ENCODE data around the gene OR5M10.
"Not testable (repeated sequence)": the region's sequence is repeated elsewhere in the genome, so short reads cannot be mapped to it uniquely, and the experiment has no call there.

OR5M10 gene

GRCh38 chr11:56577621-56578020 lies at the start of gene OR5M10:
Gene OR5M10, minus strand, starts transcription at chr11:56577721. Its CDS starts 0 bp downstream, at chr11:56577721.
- DNase-seq (ENCODE audit: low read depth in 2 of 2): no peak

DNA sequence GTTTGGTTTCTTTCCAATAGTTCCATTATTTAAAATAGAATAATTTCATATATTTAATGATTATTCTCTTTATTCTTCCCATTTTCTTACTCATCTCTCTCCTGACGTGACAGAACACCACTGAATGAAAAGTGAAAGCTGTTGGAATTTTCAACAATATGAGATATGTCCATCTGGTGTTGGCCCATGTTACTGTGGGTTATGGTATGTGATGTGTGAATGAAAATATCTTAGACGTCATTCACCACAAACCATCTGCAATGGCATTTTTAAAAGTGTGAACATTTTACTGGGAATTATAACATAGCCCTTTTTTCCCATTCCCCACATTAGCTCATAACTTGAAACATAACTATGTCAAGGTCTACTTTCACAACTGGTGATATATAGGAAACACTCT lies 48.4 kb upstream of the OR5M10 start:
- DNase-seq (ENCODE audit: low read depth in 2 of 2): no peak

GRCh38 chr11:56624661-56625110 lies 47.2 kb upstream of the OR5M10 start:
- no peak for DNase-seq (ENCODE audit: low read depth in 2 of 2)

DNA sequence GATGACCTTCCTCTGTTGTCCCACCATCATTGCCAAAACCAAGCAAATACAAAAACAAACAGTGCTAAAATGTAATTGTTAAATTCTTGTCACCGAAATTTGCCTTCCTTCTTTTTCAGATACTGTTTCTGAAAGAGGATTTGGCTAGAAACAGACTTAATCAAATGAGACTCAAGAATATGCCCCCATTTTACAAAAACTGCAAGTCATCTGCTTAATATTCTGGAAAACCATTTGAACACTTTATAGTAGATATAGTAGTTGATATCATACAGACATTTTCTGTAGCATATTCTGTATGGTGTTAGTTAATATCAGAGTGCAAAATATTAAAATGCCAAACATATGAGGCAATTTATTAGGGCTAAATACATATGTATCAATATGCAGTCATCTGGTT lies 33.7 kb upstream of the OR5M10 start:
- no peak for DNase-seq (ENCODE audit: low read depth in 2 of 2)

DNA sequence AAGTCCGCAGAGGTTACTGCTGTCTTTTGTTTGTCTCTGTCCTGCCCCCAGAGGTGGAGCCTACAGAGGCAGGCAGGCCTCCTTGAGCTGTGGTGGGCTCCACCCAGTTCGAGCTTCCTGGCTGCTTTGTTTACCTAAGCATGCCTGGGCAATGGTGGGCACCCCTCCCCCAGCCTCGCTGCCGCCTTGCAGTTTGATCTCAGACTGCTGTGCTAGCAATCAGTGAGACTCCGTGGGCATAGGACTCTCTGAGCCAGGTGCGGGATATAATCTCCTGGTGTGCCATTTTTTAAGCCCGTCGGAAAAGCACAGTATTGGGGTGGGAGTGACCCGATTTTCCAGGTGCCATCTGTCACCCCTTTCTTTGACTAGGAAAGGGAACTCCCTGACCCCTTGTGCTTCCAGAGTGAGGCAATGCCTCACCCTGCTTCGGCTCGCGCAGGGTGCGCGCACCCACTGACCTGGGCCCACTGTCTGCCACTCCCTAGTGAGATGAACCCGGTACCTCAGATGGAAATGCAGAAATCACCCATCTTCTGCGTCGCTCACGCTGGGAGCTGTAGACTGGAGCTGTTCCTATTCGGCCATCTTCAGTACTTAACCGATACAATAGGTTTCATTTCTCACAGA lies 14.7 kb upstream of the OR5M10 start:
- DNase-seq (ENCODE audit: low read depth in 2 of 2): not testable (repeated sequence)

DNA sequence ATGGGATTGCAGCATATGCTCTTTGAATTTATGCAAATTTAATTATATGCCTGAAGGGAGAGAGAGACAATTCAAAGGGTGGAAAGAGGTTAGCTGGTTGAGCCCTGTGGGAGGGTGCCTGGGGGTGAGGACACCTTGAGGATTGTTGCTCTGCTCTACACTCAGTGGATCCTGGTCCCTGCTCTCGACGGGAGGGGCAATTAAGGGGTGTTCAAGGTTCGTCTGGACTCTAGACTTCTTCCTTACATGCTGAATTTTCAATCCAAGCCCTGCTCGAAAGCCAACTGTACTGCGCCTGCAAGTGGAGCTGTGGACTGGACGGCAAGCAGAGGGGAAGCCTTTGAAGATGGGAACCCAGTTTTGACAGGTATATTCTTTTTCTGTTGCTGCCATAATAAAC lies 18.9 kb downstream of the OR5M10 start:
- DNase-seq (ENCODE audit: low read depth in 2 of 2): no peak

GRCh38 chr11:56554691-56555090 lies 22.8 kb downstream of the OR5M10 start:
- DNase-seq (ENCODE audit: low read depth in 2 of 2): not testable (repeated sequence)

DNA sequence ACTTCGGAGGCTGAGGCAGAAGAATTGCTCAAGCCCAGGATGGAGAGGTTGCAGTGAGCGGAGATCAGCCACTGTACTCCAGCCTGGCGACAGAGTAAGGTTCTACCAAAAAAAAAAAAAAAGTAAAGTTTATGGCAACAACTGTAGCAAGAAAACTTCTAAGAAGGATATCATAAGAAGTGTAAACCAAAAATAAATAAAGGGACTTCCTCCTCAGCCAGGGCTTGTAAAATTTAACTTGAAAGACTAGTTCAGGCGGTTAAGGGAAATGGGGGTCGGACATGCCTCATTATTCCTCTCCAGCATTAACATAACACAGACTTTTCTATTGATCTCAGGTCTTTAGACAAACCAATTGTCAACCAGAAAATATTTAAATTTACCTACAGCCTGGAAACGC lies 32.0 kb downstream of the OR5M10 start:
- no peak for DNase-seq (ENCODE audit: low read depth in 2 of 2)

DNA sequence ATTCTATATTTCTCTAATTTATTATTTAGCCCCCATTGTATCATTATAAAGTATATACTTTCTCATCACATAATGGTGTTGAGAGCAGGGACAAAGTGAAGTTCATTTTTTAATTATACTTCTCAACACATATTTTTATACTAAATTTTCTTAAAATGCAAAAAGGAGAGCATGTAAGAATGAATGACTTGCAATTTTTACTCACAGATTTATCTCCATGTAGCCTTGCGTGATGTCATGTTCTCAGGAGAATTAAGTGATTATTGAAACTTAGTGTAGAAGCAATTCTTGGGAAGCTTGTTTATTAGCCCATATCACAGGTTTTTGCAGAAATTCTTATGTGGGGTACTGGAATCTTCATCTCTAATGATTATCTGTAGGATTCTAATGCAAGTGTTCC lies 33.8 kb downstream of the OR5M10 start:
- no peak for DNase-seq (ENCODE audit: low read depth in 2 of 2)

- no peak for DNase-seq (ENCODE audit: low read depth in 2 of 2)
These were observed 34.4 kb downstream of the OR5M10 start, which contains the start of gene OR5M11 for GRCh38 chr11:56543157-56543556. Gene OR5M11, minus strand, starts transcription at chr11:56543257. Its CDS starts 0 bp downstream, at chr11:56543257.

- no peak for DNase-seq (ENCODE audit: low read depth in 2 of 2)
These were observed 44.3 kb downstream of the OR5M10 start for GRCh38 chr11:56533054-56533740.

DNA sequence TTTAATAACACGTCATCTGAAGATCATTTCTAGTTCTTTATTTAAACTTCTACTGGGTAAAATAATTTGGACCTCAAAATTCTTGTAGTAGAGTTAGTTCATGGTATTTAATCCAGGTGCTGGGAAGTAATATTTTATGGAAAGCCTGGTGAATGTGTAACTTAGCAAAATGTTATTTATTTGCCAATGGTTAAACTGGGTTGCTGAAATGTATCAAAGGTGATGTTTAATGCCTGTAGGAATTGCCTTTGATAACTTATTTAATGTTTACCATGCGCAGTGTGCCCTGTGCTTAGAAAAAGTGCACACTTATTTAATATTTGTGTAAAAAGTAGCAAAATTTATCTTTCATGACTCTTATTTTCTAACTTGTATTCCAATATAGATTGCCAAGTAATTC lies 45.7 kb downstream of the OR5M10 start:
- no peak for DNase-seq (ENCODE audit: low read depth in 2 of 2)

All from stimulated activated CD4-positive, alpha-beta T cell treated with anti-CD3 and anti-CD28 coated beads, Interleukin-4, amount 100 ng/mL, for 48 hours (primary cell).